GM19043 (cell line): ENCODE measurements around the gene UBXN6.

ENCODE experiments used
- ATAC-seq: cut with Tn5 transposase; IDR thresholded peaks from one replicate; pipeline ENCODE4 v1.9.1; 2021; ENCODE audit warnings: low read depth; ENCODE audit not compliant: unreplicated experiment

Gene UBXN6

GRCh38 chr19:4413588-4413987 is 44.0 kb downstream of the UBXN6 start:
- ATAC-seq, result no peak

- no peak for ATAC-seq
Measured at GRCh38 chr19:4409123-4409933, 48.3 kb downstream of the UBXN6 start.

- no peak for ATAC-seq
Measured at GRCh38 chr19:4406626-4407025, 51.0 kb downstream of the UBXN6 start.

GRCh38 chr19:4405977-4406376 is 51.6 kb downstream of the UBXN6 start:
- no peak for ATAC-seq

GRCh38 chr19:4403005-4403761 is 54.4 kb downstream of the UBXN6 start:
- ATAC-seq, result no peak

GRCh38 chr19:4402171-4403004 is 55.2 kb downstream of the UBXN6 start, which contains the start of gene CHAF1A:
CHAF1A (plus strand) TSS chr19:4402640; CDS start chr19:4402763, 123 bp downstream.
- peak; percentile 88 for ATAC-seq

- no peak for ATAC-seq
Measured at GRCh38 chr19:4401769-4402170, 55.8 kb downstream of the UBXN6 start.

GRCh38 chr19:4400135-4400936 is 57.3 kb downstream of the UBXN6 start, which contains the start of gene SH3GL1:
SH3GL1 (minus strand) TSS chr19:4400547; CDS start chr19:4400368, 179 bp downstream.
- ATAC-seq, result peak; percentile 40

- no peak for ATAC-seq
Measured at GRCh38 chr19:4399812-4400134, 57.8 kb downstream of the UBXN6 start.

- ATAC-seq, result no peak
Measured at GRCh38 chr19:4396949-4397783, 60.4 kb downstream of the UBXN6 start.
